CD4-positive, alpha-beta memory T cell (primary cell): ENCODE data around the gene PTOV1. TPM values are rescaled to one million over a fixed set of nuclear protein-coding genes. Genes with fewer than 3 reads are reported as not detected.
A peak's percentile ranks its signal among the peaks of the same experiment; 100 is the strongest.

ENCODE experiments used
- CTCF ChIA-PET: fragments of 350-600 bp; sonication (Branson Sonifier 250); formaldehyde crosslinking; loops from one replicate; lab custom pipeline; 2021; ENCODE audit warnings: inconsistent platforms; ENCODE audit not compliant: partially characterized antibody; lab: Charles Lee
- POLR2A ChIA-PET: fragments of 350-600 bp; sonication (Branson Sonifier 250); formaldehyde crosslinking; loops from one replicate; lab custom pipeline; 2021; ENCODE audit not compliant: partially characterized antibody; lab: Charles Lee
- DNase-seq, 5 donors: peaks; one replicate each; pipeline versions ENCODE4 v3.0.0 to v3.0.0-alpha.2; 2020 to 2022; ENCODE audit warnings: mixed read lengths in 1 of 5
- H3K27ac ChIP-seq: one replicate; pipeline ENCODE4 v1.7.0; 2013; ENCODE audit warnings: low read depth, low read length
- H3K27me3 ChIP-seq: 2 replicates; pipeline ENCODE4 v1.7.0; 2013; ENCODE audit warnings: mild to moderate bottlenecking, low read length, moderate library complexity; ENCODE audit not compliant: insufficient read depth
- H3K36me3 ChIP-seq: 2 replicates; pipeline ENCODE4 v1.7.0; 2013; ENCODE audit warnings: mild to moderate bottlenecking, low read length, moderate library complexity; ENCODE audit not compliant: insufficient read depth
- H3K4me1 ChIP-seq: 2 replicates; pipeline ENCODE4 v1.7.0; 2013; ENCODE audit warnings: mild to moderate bottlenecking, low read length, moderate library complexity; ENCODE audit not compliant: insufficient read depth
- H3K4me3 ChIP-seq, 2 donors: one replicate each; pipeline ENCODE4 v1.7.0; 2013; ENCODE audit warnings: low read length in 2 of 2, mild to moderate bottlenecking in 1 of 2
- H3K9me3 ChIP-seq, 2 donors: one replicate each; pipeline ENCODE4 v1.7.0; 2013; ENCODE audit warnings: low read length in 2 of 2, control low read depth in 1 of 2; ENCODE audit not compliant: control insufficient read depth in 1 of 2
- H3K27ac Mint-ChIP-seq, 7 donors: one replicate each; pipeline ENCODE4 v1.8.0; 2020 to 2021; ENCODE audit warnings: mixed read lengths in 7 of 7, mild to moderate bottlenecking in 6 of 7, inconsistent platforms in 3 of 7, moderate library complexity in 3 of 7
- H3K27me3 Mint-ChIP-seq, 2 donors: one replicate each; pipeline ENCODE4 v1.8.0; 2020 to 2021; ENCODE audit warnings: mixed read lengths in 2 of 2
- H3K36me3 Mint-ChIP-seq, 2 donors: one replicate each; pipeline ENCODE4 v1.8.0; 2020 to 2021; ENCODE audit warnings: mixed read lengths in 2 of 2, inconsistent platforms in 1 of 2, mild to moderate bottlenecking in 1 of 2
- H3K4me1 Mint-ChIP-seq, 4 donors: one replicate each; pipeline ENCODE4 v1.8.0; 2020 to 2021; ENCODE audit warnings: mixed read lengths in 4 of 4, mild to moderate bottlenecking in 1 of 4
- H3K4me3 Mint-ChIP-seq, 8 donors: one replicate each; pipeline ENCODE4 v1.8.0; 2020 to 2021; ENCODE audit warnings: mixed read lengths in 8 of 8, mild to moderate bottlenecking in 7 of 8, moderate library complexity in 6 of 8, inconsistent platforms in 3 of 8
- H3K9me3 Mint-ChIP-seq, 8 donors: one replicate each; pipeline ENCODE4 v1.8.0; 2020 to 2021; ENCODE audit warnings: mixed read lengths in 8 of 8, mild to moderate bottlenecking in 5 of 8, inconsistent platforms in 3 of 8, moderate library complexity in 1 of 8
- intact Hi-C: fragments of 100-400 bp; cut with micrococcal nuclease; formaldehyde crosslinking; loops from one replicate; pipeline ENCODE4 v1.15.1; 2023
- polyA plus RNA-seq, 2 donors: library from polyadenylated mRNA; unstranded; fragments of 300-500 nt; fragmentation: Illumina TruSeq; gene quantifications; one replicate each; pipeline ENCODE4 v1.2.3, GENCODE V29; 2021
- total RNA-seq, 2 experiments: library from RNA; stranded (reverse); gene quantifications; one replicate each; pipeline ENCODE4 v1.2.3, GENCODE V29; 2021

PTOV1 gene
- 100 to 1,000 TPM; 150 to 156 TPM for total RNA-seq
- 10 to 100 TPM; 40.7 to 57.9 TPM for polyA plus RNA-seq

DNA sequence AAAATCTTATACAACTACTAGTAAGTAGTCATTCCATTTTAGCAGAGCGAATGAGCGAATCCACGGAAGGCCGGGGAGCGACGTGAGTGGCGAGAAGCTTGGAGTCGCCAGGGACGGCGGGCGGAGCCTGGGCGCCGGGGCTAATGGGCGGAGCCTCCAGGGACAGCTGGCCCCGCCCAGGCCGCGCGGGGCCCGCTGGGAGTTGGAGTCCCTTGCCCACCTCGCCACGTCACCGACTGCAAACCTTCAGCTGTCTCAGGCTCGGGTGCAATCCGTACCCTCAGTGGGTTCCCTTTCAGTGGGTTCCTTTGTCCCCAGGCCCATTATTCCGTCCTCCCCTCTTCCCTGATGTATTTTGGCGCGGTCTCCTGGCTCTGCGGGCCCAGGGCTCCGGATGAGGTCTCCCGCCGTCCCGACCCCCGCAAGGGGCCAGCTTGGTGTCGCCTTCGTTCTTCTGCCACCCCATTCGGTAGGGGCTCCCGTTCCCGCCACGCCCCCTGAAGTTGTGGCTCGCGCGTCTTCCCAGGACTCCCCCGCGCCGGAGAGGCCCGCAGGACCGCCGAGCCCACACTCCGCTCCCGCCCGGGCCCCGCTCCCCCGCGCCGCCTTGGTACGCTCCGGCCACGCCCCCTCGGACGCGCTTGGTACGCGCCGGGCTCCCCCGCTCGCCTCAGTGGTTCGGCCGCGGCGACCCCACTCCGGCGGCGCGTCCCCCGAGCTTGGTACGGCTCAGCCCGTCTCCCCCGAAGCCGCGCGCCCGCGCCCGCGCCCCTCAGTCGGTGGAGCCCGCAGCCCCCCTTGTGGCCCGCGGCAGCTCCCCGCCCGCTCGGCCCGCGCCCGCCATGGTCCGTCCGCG is at the start of gene PTOV1:
TSS of gene PTOV1 (plus strand) at position 673 of the 856 bp plus-strand sequence.
- peak within 1 kb of the TSS; percentile 90 to 97 (median 93) for H3K4me3 Mint-ChIP-seq

DNA sequence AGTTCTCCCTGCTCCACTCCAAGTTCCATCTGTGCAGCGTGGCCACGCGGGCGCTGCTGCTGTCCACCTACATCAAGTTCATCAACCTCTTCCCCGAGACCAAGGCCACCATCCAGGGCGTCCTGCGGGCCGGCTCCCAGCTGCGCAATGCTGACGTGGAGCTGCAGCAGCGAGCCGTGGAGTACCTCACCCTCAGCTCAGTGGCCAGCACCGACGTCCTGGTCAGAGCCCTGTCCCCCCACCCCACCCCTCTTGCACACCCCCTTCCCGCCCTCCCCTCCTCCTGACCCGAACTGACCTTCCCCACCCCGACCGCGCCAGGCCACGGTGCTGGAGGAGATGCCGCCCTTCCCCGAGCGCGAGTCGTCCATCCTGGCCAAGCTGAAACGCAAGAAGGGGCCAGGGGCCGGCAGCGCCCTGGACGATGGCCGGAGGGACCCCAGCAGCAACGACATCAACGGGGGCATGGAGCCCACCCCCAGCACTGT is 49.5 kb upstream of the PTOV1 start:
- H3K9me3 Mint-ChIP-seq = peaks cover 0 to 1% (median 0%) of the 10 kb centered on the region in 8 donors
- Histone ChIP-seq H3K4me1 (no peaks in the 10 kb centered on the region), H3K27me3 (no peaks in the 10 kb centered on the region), H3K9me3 (no peaks in the 10 kb centered on the region), H3K27ac (no peak overlapping the region), H3K4me3 (no peak overlapping the region), H3K36me3 (peaks cover 42% of the 10 kb centered on the region)
- H3K27me3 Mint-ChIP-seq = no peaks in the 10 kb centered on the region
- H3K4me3 Mint-ChIP-seq = no peak overlapping the region
- H3K36me3 Mint-ChIP-seq = peaks cover 15 to 49% of the 10 kb centered on the region in 2 donors
- no peak for DNase-seq
- CTCF ChIA-PET = interaction anchor here (1.0 kb wide), 1 partner anchor 12 kb away, joined by 3 read pairs; no protein-coding TSS in a partner anchor
- peak overlapping the region in 1 of 7 donors; percentile 77 for H3K27ac Mint-ChIP-seq
- peaks cover 0 to 3% (median 0%) of the 10 kb centered on the region in 4 donors for H3K4me1 Mint-ChIP-seq
- intact Hi-C loops = no loop called here
- POLR2A ChIA-PET = interaction anchor here (1.3 kb wide), 1 partner anchor 12 kb away, joined by 4 read pairs; the partner anchor contains the start of gene FUZ

More for the DNA sequence above, at the start of gene PTOV1:
- Histone ChIP-seq H3K27ac (peak within 1 kb of the TSS; percentile 98), H3K4me3 (peak within 1 kb of the TSS; percentile 54 to 88), H3K36me3 (no peaks in the 10 kb centered on the region), H3K27me3 (no peaks in the 10 kb centered on the region), H3K4me1 (peaks cover 42% of the 10 kb centered on the region), H3K9me3 (no peaks in the 10 kb centered on the region)
- Mint-ChIP-seq H3K9me3 (peaks cover 0 to 5% (median 0%) of the 10 kb centered on the region in 8 donors), H3K27me3 (no peaks in the 10 kb centered on the region), H3K36me3 (peaks cover 0 to 17% of the 10 kb centered on the region in 2 donors), H3K27ac (peak within 1 kb of the TSS; percentile 92 to 98 (median 97)), H3K4me1 (peaks cover 29 to 49% (median 39%) of the 10 kb centered on the region in 4 donors)
- intact Hi-C loops = loop anchor here (1.0 to 2.0 kb wide), 6 partner anchors 17 to 78 kb away; partner anchors contain the start of genes AKT1S1, ATF5, FUZ and MED25
- ChIA-PET POLR2A (interaction anchor here (0.6 to 12.2 kb wide), 29 partner anchors 8 to 1487 kb away, joined by 3 to 173 read pairs (median 4); partner anchors contain the start of genes AKT1S1, AP2A1, ATF5 and CA11), CTCF (interaction anchor here (1.0 to 1.2 kb wide), 3 partner anchors 17 to 40 kb away, joined by 3 to 4 read pairs (median 3); partner anchors contain the start of gene PNKP)
- peak; percentile 84 to 90 (median 87) for DNase-seq

DNA sequence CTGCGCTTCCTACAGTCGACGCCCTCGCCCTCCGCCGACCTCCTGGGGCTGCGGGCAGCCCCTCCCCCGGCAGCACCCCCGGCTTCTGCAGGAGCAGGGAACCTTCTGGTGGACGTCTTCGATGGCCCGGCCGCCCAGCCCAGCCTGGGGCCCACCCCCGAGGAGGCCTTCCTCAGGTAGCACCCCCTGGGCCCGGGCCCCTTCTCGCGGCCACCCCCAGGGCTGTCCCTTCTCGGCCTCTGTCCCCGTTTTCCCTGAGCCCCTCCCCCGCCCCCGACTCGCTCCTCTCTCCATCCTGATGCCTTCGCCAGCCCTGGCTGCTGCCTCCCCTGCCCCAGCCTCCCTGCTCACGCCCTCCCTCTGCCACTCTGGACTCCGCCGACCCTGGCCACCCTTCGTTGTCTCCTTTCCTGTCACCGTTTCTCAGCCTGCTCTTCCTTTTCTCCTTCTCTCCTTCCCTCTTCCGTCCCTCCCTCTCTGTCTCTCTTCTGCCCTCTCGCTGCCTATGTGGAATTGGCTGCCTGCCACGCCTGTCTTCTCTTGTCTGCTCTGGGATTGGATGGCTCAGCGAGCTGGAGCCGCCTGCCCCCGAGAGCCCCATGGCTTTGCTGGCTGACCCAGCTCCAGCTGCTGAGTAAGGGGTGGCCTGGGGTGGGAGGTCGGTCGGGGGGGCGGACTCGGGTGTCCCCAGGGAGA is 48.8 kb upstream of the PTOV1 start:
- H3K4me3 Mint-ChIP-seq = no peak overlapping the region
- H3K36me3 Mint-ChIP-seq = peaks cover 12 to 42% of the 10 kb centered on the region in 2 donors
- no peaks in the 10 kb centered on the region for H3K4me1 Mint-ChIP-seq
- ChIA-PET CTCF (no interaction called here), POLR2A (interaction anchor here (1.3 kb wide), 1 partner anchor 11 kb away, joined by 4 read pairs; the partner anchor contains the start of gene FUZ)
- intact Hi-C loops = no loop called here
- H3K9me3 ChIP-seq = no peaks in the 10 kb centered on the region
- no peaks in the 10 kb centered on the region for H3K27me3 ChIP-seq
- no peaks in the 10 kb centered on the region for H3K4me1 ChIP-seq
- H3K4me3 ChIP-seq = no peak overlapping the region
- peak overlapping the region in 1 of 7 donors; percentile 57 for H3K27ac Mint-ChIP-seq
- H3K27me3 Mint-ChIP-seq = no peaks in the 10 kb centered on the region
- peaks cover 0 to 1% (median 0%) of the 10 kb centered on the region in 8 donors for H3K9me3 Mint-ChIP-seq
- no peak for DNase-seq
- peaks cover 35% of the 10 kb centered on the region for H3K36me3 ChIP-seq
- H3K27ac ChIP-seq = no peak overlapping the region

DNA sequence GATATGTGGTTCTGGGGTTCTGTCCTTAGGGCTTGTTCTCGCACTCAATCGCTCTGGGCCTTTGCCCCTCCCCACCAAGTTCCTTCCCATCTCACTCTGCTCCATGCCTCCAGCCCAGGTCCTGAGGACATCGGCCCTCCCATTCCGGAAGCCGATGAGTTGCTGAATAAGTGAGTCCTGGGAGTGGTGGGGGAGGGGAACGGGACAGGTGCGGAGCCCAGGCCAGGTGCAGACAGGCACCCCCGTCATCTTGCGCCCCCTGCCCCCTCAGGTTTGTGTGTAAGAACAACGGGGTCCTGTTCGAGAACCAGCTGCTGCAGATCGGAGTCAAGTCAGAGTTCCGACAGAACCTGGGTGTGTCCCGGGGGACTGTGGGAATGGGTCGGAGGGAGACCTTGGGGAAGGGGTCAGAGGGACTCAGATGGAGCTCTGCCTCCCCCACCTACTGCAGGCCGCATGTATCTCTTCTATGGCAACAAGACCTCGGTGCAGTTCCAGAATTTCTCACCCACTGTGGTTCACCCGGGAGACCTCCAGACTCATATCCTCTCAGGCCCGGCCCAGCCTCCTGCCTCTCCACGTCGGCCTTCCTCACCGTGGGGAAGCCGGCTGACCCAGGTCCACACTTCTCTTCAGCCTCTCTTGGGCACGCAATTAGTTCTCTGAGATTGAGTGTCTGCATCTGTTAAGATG is 48.0 kb upstream of the PTOV1 start:
- intact Hi-C loops = no loop called here
- no peak overlapping the region for H3K4me3 ChIP-seq
- H3K27ac Mint-ChIP-seq = no peak overlapping the region
- peaks cover 0 to 3% (median 1%) of the 10 kb centered on the region in 4 donors for H3K4me1 Mint-ChIP-seq
- no peak for DNase-seq
- H3K36me3 ChIP-seq = peaks cover 28% of the 10 kb centered on the region
- ChIA-PET CTCF (no interaction called here), POLR2A (no interaction called here)
- no peaks in the 10 kb centered on the region for H3K9me3 ChIP-seq
- H3K9me3 Mint-ChIP-seq = peaks cover 0 to 1% (median 0%) of the 10 kb centered on the region in 8 donors
- H3K4me1 ChIP-seq = no peaks in the 10 kb centered on the region
- H3K36me3 Mint-ChIP-seq = peaks cover 12 to 40% of the 10 kb centered on the region in 2 donors
- H3K4me3 Mint-ChIP-seq = no peak overlapping the region
- H3K27me3 Mint-ChIP-seq = no peaks in the 10 kb centered on the region
- H3K27ac ChIP-seq = no peak overlapping the region
- no peaks in the 10 kb centered on the region for H3K27me3 ChIP-seq

DNA sequence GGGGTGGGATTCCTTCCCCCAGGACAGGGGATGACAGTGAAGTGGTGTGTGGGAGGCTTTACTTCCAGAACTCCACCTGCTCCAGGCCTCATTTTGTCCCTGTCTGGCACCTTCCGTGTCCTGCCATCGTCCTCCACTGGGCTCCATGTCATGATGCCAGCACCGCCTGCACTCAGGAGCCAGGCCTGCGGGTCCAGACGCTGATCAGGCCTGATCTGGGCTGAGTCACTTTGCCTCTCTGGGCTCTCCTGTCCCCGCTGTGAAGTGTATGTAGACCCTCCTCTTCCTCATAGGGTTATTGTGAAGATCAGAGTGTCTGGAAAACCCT is 47.5 kb upstream of the PTOV1 start:
- H3K27ac Mint-ChIP-seq = peak overlapping the region in 1 of 7 donors; percentile 63
- Histone ChIP-seq H3K4me1 (peaks cover 3% of the 10 kb centered on the region), H3K9me3 (no peaks in the 10 kb centered on the region), H3K4me3 (no peak overlapping the region), H3K27ac (no peak overlapping the region), H3K36me3 (peaks cover 23% of the 10 kb centered on the region), H3K27me3 (no peaks in the 10 kb centered on the region)
- intact Hi-C loops = no loop called here
- H3K4me1 Mint-ChIP-seq = peaks cover 0 to 7% (median 3%) of the 10 kb centered on the region in 4 donors
- no peaks in the 10 kb centered on the region for H3K27me3 Mint-ChIP-seq
- peaks cover 0 to 1% (median 0%) of the 10 kb centered on the region in 8 donors for H3K9me3 Mint-ChIP-seq
- H3K4me3 Mint-ChIP-seq = no peak overlapping the region
- POLR2A ChIA-PET = no interaction called here
- no peak for DNase-seq
- peaks cover 12 to 35% of the 10 kb centered on the region in 2 donors for H3K36me3 Mint-ChIP-seq
- CTCF ChIA-PET = no interaction called here

DNA sequence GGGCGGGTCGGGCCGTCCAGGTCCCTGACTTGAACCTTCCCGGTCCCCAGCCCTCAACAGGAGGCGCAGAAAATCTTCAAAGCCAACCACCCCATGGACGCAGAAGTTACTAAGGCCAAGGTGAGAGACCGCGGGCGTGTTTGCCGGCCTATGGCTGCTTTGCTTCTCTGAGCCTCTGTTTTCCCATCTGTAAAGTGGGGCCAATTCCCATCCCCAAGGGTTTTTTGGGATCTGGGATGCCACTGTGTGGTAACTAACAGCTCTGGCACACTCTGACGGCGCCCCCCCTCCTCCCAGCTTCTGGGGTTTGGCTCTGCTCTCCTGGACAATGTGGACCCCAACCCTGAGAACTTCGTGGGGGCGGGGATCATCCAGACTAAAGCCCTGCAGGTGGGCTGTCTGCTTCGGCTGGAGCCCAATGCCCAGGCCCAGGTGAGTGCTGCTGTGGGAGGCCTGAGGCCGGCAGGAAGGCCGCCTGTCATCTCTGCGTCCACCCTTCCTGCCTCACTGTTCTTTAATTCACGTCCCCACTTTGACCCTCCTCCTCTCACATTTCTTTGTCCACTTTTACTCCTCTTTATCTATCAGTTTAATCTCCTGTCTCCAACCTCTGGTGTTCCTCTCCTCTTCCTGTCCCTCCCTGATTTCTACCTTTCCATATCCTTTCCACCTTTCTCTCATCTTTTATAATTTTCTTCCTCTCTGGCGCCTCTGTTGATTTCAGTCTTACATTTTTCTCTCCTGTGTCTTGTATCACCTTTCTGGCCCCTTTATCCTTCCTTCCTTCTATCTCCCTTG is 44.9 kb upstream of the PTOV1 start:
- Mint-ChIP-seq H3K9me3 (peaks cover 0 to 1% (median 0%) of the 10 kb centered on the region in 8 donors), H3K27ac (peak overlapping the region in 6 of 7 donors; percentile 48 to 94 (median 80)), H3K27me3 (no peaks in the 10 kb centered on the region), H3K36me3 (peaks cover 12 to 22% of the 10 kb centered on the region in 2 donors), H3K4me1 (peaks cover 7 to 19% (median 14%) of the 10 kb centered on the region in 4 donors), H3K4me3 (peak overlapping the region in 1 of 8 donors; percentile 38)
- Histone ChIP-seq H3K9me3 (no peaks in the 10 kb centered on the region), H3K27ac (no peak overlapping the region), H3K4me1 (peaks cover 14% of the 10 kb centered on the region), H3K4me3 (no peak overlapping the region), H3K36me3 (peaks cover 12% of the 10 kb centered on the region), H3K27me3 (no peaks in the 10 kb centered on the region)
- ChIA-PET POLR2A (interaction anchor here (1.2 to 1.6 kb wide), 2 partner anchors 7 to 63 kb away, joined by 5 read pairs; partner anchors contain the start of gene FUZ), CTCF (no interaction called here)
- intact Hi-C loops = no loop called here
- no peak for DNase-seq
